Uterus (tissue), 4 donors: ENCODE data around the gene BABAM2. TPM values are rescaled to one million over a fixed set of nuclear protein-coding genes. Genes with fewer than 3 reads are reported as not detected.

Experiments
- DNase-seq, 2 donors: peaks; one replicate each; pipeline ENCODE4 v3.0.0-alpha.2; 2019 to 2020
- H3K27ac ChIP-seq, 2 donors: fragments of 200-600 bp; sonication (generic); 1 replicate in 1 of 2; 2 replicates in 1 of 2; pipeline ENCODE4 v1.5.1; 2016 to 2018
- H3K27me3 ChIP-seq, 2 donors: fragments of 200-600 bp; sonication (generic); one replicate each; pipeline ENCODE4 v1.5.1; 2018 to 2019; ENCODE audit warnings: control low read depth in 1 of 2
- H3K36me3 ChIP-seq, 2 donors: fragments of 200-600 bp; sonication (generic); one replicate each; pipeline ENCODE4 v1.5.1; 2019; ENCODE audit warnings: control low read depth in 1 of 2
- H3K4me1 ChIP-seq, 2 donors: fragments of 200-600 bp; sonication (generic); one replicate each; pipeline ENCODE4 v1.5.1; 2018 to 2019; ENCODE audit warnings: control low read depth in 1 of 2
- H3K4me3 ChIP-seq, 2 donors: fragments of 200-600 bp; sonication (generic); 1 replicate in 1 of 2; 2 replicates in 1 of 2; pipeline ENCODE4 v1.5.1; 2018 to 2019; ENCODE audit warnings: mild to moderate bottlenecking in 1 of 2
- H3K9me3 ChIP-seq, 2 donors: fragments of 200-600 bp; sonication (generic); one replicate each; pipeline ENCODE4 v1.5.1; 2019; ENCODE audit warnings: control low read depth in 1 of 2
- CTCF ChIP-seq, 4 experiments: fragments of 200-600 bp in 2 of 4; fragments of 450-650 bp in 2 of 4; sonication (generic) in 2 of 4; IDR thresholded peaks; one replicate each; pipeline ENCODE4 v1.5.1; 2016 to 2019; ENCODE audit warnings: antibody characterized with exemption in 4 of 4, mild to moderate bottlenecking in 2 of 4, moderate library complexity in 1 of 4
- POLR2A ChIP-seq, 2 donors: fragments of 450-650 bp; IDR thresholded peaks; one replicate each; pipeline ENCODE4 v1.6.1; 2016; ENCODE audit warnings: antibody characterized with exemption in 2 of 2, mild to moderate bottlenecking in 1 of 2, moderate library complexity in 1 of 2
- intact Hi-C: fragments of 100-400 bp; cut with DNase I; formaldehyde crosslinking; loops from one replicate; pipeline ENCODE4 v1.15.1; 2023; ENCODE audit warnings: low total_unique reads
- total RNA-seq, 4 donors: library from RNA; depleted of rRNA in 3 of 4; stranded (reverse); fragments of >200 nt in 3 of 4; gene quantifications; one replicate each; pipeline versions ENCODE4 v1.1.0 to v1.2.4, GENCODE V29; 2014 to 2023
- donor health status: DM: yes; HTN: yes; CAD: no.

Gene BABAM2
- total RNA-seq, 4 donors from 2014 or later: 24.1 to 62.1 (median 32.5) TPM

GRCh38 chr2:28038722-28039121 is 148.2 kb downstream of the BABAM2 start:
- Histone ChIP-seq H3K36me3 (no peaks in the 10 kb centered on the region), H3K4me3 (no peak overlapping the region), H3K9me3 (no peaks in the 10 kb centered on the region), H3K4me1 (no peaks in the 10 kb centered on the region), H3K27ac (peak overlapping the region in 1 of 2 donors; percentile 35), H3K27me3 (no peaks in the 10 kb centered on the region)
- intact Hi-C loops: no loop called here
- TF ChIP-seq POLR2A (IDR thresholded peaks at IDR 0.05) (no peak), CTCF (IDR thresholded peaks at IDR 0.05) (no peak)
- DNase-seq: no peak

- H3K9me3 ChIP-seq: no peaks in the 10 kb centered on the region
- TF ChIP-seq CTCF (IDR thresholded peaks at IDR 0.05): no peak
- no peak for TF ChIP-seq POLR2A (IDR thresholded peaks at IDR 0.05)
- H3K27me3 ChIP-seq: no peaks in the 10 kb centered on the region
- H3K27ac ChIP-seq: no peak overlapping the region
- no peak for DNase-seq
- intact Hi-C loops: no loop called here
- H3K36me3 ChIP-seq: no peaks in the 10 kb centered on the region
- peaks cover 0 to 16% of the 10 kb centered on the region in 2 donors for H3K4me1 ChIP-seq
- no peak overlapping the region for H3K4me3 ChIP-seq
These were observed 155.3 kb downstream of the BABAM2 start for GRCh38 chr2:28045676-28046351.

- Histone ChIP-seq H3K27ac (peak overlapping the region; percentile 32 to 56), H3K9me3 (no peaks in the 10 kb centered on the region), H3K4me3 (no peak overlapping the region), H3K36me3 (no peaks in the 10 kb centered on the region), H3K27me3 (no peaks in the 10 kb centered on the region), H3K4me1 (peaks cover 0 to 16% of the 10 kb centered on the region in 2 donors)
- DNase-seq: no peak
- TF ChIP-seq POLR2A (IDR thresholded peaks at IDR 0.05): no peak
- no peak for TF ChIP-seq CTCF (IDR thresholded peaks at IDR 0.05)
- intact Hi-C loops: no loop called here
These were observed 156.4 kb downstream of the BABAM2 start for GRCh38 chr2:28046921-28047320.

GRCh38 chr2:28047681-28048080 is 157.2 kb downstream of the BABAM2 start:
- Histone ChIP-seq H3K4me1 (peaks cover 0 to 20% of the 10 kb centered on the region in 2 donors), H3K27ac (peak overlapping the region; percentile 32 to 56)
- intact Hi-C loops: no loop called here

More at GRCh38 chr2:28047681-28048080, 157.2 kb downstream of the BABAM2 start:
- DNase-seq: no peak
- no peaks in the 10 kb centered on the region for H3K36me3 ChIP-seq
- no peak for TF ChIP-seq POLR2A (IDR thresholded peaks at IDR 0.05)
- no peak for TF ChIP-seq CTCF (IDR thresholded peaks at IDR 0.05)
- H3K4me3 ChIP-seq: no peak overlapping the region
- H3K9me3 ChIP-seq: no peaks in the 10 kb centered on the region
- H3K27me3 ChIP-seq: no peaks in the 10 kb centered on the region
